ENCODE data around the gene PPP1R16B. TPM values are rescaled to one million over a fixed set of nuclear protein-coding genes. Genes with fewer than 3 reads are reported as not detected.

PPP1R16B gene
- total RNA-seq, 1 donor from 2014 or later, result 5.3 TPM

- no peaks in the 10 kb centered on the region for H3K9me3 Mint-ChIP-seq (ENCODE audit: unreplicated experiment)
- no peak overlapping the region for H3K4me3 Mint-ChIP-seq (ENCODE audit: unreplicated experiment)
- no peak overlapping the region for H3K27ac Mint-ChIP-seq (ENCODE audit: unreplicated experiment)
- no peaks in the 10 kb centered on the region for H3K36me3 Mint-ChIP-seq (ENCODE audit: unreplicated experiment)
- no peaks in the 10 kb centered on the region for H3K4me1 Mint-ChIP-seq (ENCODE audit: low read depth, unreplicated experiment)
- no peaks in the 10 kb centered on the region for H3K27me3 Mint-ChIP-seq (ENCODE audit: unreplicated experiment)
- no peak for DNase-seq
- no peak for TF ChIP-seq CTCF (IDR thresholded peaks at IDR 0.05; ENCODE audit: partially characterized antibody, unreplicated experiment)
Observed at GRCh38 chr20:38950254-38950653, 144.8 kb downstream of the PPP1R16B start.

GRCh38 chr20:38951611-38952010 lies 146.1 kb downstream of the PPP1R16B start:
- Mint-ChIP-seq H3K27ac (ENCODE audit: unreplicated experiment) (no peak overlapping the region), H3K27me3 (ENCODE audit: unreplicated experiment) (no peaks in the 10 kb centered on the region), H3K36me3 (ENCODE audit: unreplicated experiment) (no peaks in the 10 kb centered on the region), H3K4me3 (ENCODE audit: unreplicated experiment) (no peak overlapping the region), H3K4me1 (ENCODE audit: low read depth, unreplicated experiment) (no peaks in the 10 kb centered on the region), H3K9me3 (ENCODE audit: unreplicated experiment) (no peaks in the 10 kb centered on the region)
- DNase-seq, result no peak
- TF ChIP-seq CTCF (IDR thresholded peaks at IDR 0.05; ENCODE audit: partially characterized antibody, unreplicated experiment), result no peak

- Mint-ChIP-seq H3K27me3 (ENCODE audit: unreplicated experiment) (no peaks in the 10 kb centered on the region), H3K27ac (ENCODE audit: unreplicated experiment) (no peak overlapping the region), H3K4me1 (ENCODE audit: low read depth, unreplicated experiment) (no peaks in the 10 kb centered on the region), H3K9me3 (ENCODE audit: unreplicated experiment) (no peaks in the 10 kb centered on the region), H3K36me3 (ENCODE audit: unreplicated experiment) (no peaks in the 10 kb centered on the region), H3K4me3 (ENCODE audit: unreplicated experiment) (no peak overlapping the region)
- no peak for TF ChIP-seq CTCF (IDR thresholded peaks at IDR 0.05; ENCODE audit: partially characterized antibody, unreplicated experiment)
- DNase-seq, result no peak
Observed at GRCh38 chr20:38952153-38952552, 146.7 kb downstream of the PPP1R16B start.

- H3K36me3 Mint-ChIP-seq (ENCODE audit: unreplicated experiment), result no peaks in the 10 kb centered on the region
- H3K4me1 Mint-ChIP-seq (ENCODE audit: low read depth, unreplicated experiment), result no peaks in the 10 kb centered on the region
- no peak overlapping the region for H3K4me3 Mint-ChIP-seq (ENCODE audit: unreplicated experiment)
- H3K27ac Mint-ChIP-seq (ENCODE audit: unreplicated experiment), result no peak overlapping the region
- no peaks in the 10 kb centered on the region for H3K9me3 Mint-ChIP-seq (ENCODE audit: unreplicated experiment)
- H3K27me3 Mint-ChIP-seq (ENCODE audit: unreplicated experiment), result no peaks in the 10 kb centered on the region
- no peak for TF ChIP-seq CTCF (IDR thresholded peaks at IDR 0.05; ENCODE audit: partially characterized antibody, unreplicated experiment)
- no peak for DNase-seq
Observed at GRCh38 chr20:38953630-38954340, 148.3 kb downstream of the PPP1R16B start.

- peaks cover 5% of the 10 kb centered on the region for H3K4me1 Mint-ChIP-seq (ENCODE audit: low read depth, unreplicated experiment)
- H3K4me3 Mint-ChIP-seq (ENCODE audit: unreplicated experiment), result no peak overlapping the region
- H3K9me3 Mint-ChIP-seq (ENCODE audit: unreplicated experiment), result no peaks in the 10 kb centered on the region
- H3K27me3 Mint-ChIP-seq (ENCODE audit: unreplicated experiment), result peaks cover 2% of the 10 kb centered on the region
- no peak for TF ChIP-seq CTCF (IDR thresholded peaks at IDR 0.05; ENCODE audit: partially characterized antibody, unreplicated experiment)
- H3K27ac Mint-ChIP-seq (ENCODE audit: unreplicated experiment), result no peak overlapping the region
- H3K36me3 Mint-ChIP-seq (ENCODE audit: unreplicated experiment), result no peaks in the 10 kb centered on the region
- DNase-seq, result no peak
Observed at GRCh38 chr20:38957235-38957876, 151.9 kb downstream of the PPP1R16B start.
